ENCODE data around the gene URM1.
A peak's percentile ranks its signal among the peaks of the same experiment; 100 is the strongest.
"Not testable (repeated sequence)": the region's sequence is repeated elsewhere in the genome, so short reads cannot be mapped to it uniquely, and the experiment has no call there.

The URM1 gene

DNA sequence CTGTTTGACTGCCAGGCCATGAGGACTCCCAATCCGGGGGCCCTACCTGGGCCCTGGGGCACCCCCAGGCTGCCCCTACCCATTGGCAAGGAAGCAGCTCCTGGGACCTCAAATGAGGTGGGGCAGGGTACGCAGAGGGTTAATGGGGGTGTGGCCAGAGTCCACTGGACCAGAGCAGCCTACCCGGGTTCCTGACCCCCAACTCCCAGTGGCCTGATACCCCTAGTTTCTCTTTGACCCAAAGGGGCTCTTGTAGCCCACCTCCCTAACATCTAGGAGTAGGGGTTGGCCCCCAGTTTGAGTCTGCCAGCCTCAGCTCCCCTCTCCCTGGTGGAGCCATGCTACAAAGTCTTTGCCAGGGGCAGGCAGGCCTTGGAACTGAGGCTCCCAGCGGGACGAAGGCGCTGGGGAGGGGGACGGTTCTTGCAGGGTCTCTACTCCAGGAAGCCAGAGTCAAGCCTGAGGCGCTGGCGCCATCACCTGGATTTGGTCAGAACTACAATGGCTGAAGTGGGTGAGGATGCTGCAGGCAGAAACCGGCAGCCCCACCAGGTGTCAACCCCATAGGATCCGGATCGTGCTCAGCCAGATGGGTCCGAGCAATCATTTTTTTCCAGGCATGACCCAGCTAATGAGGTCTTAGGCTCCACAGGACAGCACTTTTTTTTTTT lies 41.1 kb downstream of the URM1 start:
- peak; percentile 41 to 50 for DNase-seq

DNA sequence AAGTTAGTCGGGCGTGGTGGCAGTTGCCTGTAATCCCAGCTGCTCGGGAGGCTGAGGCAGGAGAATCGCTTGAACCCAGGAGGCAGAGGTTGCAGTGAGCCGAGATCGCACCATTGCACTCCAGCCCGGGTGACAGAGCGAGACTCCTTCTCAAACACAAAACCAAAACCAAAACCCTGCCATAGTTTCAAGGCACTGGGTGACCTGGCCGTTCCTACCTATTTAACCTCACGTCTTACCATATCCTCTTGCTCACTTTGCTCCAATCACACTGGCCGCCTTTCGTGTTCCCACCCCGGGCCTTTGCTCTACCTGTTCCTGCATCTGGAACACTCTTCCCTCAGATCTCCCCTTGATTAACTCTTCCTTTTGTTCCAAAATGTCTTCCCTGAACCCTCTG lies 42.6 kb downstream of the URM1 start:
- not testable (repeated sequence) for DNase-seq

DNA sequence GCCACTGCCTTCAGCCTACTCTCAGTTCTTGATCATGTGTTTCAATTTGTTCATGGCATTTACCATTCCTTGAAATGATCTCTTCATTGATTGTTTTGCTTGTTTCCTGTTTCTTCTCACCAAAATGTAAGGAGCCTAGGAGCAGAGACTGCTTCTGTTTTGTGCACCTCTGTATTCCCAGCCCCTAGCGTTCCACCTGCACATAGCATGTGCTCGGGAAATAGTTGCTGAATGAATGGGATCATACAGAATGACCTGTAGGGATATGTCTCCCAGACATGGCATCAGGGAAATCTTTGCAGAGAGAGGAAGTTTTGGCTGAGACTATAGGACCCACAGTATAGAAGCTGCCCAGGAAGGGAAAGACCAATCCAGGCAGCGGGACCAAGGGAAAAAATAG lies 43.3 kb downstream of the URM1 start:
- DNase-seq, result no peak

DNA sequence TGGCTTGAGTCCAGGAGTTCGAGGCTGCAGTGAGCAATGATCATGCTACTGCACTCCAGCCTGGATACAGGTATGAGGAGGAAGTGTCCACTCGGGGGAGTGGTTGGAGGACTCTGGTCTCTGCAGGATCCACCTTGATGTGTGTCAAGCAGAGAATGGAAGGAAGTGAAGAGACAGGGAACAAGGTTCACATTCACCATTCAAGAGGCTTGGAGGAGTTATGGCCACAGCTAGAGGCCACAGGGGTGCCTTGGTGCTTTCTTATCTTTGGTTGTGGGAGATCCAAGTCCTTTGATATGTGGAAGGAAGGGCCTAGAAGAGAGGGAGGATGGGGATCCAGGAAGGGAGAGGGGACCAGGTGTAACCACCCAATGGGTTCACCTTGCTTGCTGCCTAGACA lies 44.1 kb downstream of the URM1 start:
- DNase-seq, result no peak

DNA sequence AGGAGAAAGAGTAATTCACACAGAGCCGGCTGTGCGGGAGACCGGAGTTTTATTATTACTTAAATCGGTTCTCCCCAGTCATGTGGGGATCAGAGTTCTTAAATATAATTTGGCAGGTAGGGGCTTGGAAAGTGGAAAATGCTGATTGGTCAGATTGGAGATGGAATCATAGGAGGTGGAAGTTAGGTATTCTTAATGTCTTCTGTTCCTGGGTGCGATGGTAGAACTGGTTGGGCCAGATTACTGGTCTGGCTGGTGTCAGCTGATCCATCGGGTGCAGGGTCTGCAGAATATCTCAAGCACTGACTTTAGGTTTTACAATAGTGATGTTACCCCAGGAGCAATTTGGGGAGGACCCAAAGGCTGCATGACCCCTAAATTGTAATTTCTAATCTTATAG lies 44.8 kb downstream of the URM1 start:
- no peak for DNase-seq

DNA sequence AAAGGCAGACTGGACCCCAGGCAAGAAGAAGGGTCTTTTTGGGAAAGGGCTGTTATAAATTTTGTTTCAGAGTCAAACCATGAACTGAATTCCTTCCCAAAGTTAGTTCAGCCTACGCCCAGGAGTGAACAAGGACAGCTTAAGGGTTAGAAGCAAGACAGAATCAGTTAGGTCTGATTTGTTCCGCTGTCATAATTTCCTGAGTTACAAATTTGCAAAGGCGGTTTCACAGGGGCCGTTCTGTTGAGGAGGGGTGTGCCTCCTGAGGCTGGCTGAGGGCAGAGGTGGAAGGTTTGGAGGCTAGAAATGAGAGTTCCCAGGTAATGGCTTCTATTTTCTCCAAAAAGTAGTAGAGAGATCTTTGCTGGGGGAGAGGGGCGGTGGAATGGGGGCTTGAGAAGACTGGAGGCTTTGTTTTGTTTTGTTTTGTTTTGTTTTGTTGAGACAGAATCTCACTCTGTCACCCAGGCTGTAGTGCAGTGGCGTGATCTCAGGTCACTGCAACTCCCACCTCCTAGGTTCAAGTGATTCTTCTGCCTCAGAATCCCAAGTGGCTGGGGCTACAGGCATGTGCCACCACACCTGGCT lies 45.4 kb downstream of the URM1 start:
- no peak for DNase-seq

DNA sequence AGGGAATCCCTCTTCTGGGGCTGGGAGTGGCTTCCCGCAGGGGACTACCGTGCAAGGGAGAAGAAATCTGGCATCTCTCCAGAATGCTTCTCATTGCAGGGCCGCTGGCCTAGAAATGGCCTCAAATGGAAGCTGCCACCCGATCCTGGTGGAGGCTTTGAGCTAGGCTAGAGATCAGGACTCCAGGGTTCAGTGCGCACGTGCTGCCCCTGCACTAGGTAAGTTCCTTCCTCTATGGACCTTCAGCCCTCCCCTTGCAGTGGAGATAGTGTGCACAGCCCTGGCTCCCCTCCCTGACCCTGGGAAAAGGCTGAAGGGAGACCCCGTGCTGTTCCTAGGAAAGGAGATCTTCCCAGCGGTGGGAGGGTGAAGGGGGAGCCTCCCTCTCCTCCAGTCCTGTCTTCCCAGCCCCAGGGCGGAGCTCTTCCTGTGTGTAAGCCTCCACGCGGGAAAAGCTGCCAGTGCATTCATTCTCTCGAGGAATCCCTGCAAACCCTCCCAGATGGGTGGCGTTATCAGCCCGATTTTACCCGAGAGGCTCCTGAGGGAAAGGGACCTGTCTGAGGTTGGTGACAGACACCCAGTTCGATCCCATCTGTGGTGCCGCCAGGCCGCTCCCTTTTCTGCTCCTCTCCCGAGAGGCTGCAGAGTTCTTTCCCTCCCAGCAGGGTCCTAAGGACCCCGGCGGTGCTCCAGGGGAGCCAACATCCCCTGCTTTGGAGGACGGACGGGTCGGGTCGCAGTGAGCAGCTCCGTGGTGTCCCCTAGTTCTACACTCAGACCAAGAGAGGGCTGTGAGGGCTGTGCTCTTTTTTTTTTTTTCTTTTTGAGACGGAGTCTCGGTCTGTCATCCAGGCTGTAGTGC lies 48.1 kb downstream of the URM1 start:
- no peak for DNase-seq

DNA sequence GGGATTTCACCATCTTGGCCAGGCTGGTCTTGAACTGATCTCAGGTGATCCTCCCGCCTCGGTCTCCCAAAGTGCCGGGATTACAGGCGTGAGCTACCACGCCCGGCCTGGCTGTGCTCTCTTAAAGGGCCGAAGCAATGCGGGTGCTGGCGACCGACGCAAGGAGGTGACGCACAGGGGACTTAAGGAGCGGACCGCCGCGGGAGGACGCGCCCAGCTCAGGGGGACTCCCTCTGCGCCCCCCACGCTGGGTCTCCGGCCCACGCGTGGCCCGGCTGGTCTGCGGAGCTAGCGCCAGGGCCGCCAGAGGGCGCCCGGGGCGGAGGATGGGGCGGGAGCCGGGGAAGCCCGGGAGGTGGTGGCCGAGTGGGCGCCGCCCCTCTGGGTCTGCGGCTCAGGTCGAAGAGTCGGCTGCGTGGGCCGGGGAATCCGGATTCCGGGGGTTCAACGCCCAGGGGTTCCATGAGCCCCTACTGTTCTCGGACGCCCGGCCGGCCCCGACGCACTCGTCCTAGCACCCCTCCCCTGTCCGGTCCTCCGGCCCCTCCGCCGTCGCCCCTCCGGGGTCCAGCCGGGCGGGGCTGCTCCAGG lies 49.0 kb downstream of the URM1 start:
- DNase-seq, result peak; percentile 71 to 74

DNA sequence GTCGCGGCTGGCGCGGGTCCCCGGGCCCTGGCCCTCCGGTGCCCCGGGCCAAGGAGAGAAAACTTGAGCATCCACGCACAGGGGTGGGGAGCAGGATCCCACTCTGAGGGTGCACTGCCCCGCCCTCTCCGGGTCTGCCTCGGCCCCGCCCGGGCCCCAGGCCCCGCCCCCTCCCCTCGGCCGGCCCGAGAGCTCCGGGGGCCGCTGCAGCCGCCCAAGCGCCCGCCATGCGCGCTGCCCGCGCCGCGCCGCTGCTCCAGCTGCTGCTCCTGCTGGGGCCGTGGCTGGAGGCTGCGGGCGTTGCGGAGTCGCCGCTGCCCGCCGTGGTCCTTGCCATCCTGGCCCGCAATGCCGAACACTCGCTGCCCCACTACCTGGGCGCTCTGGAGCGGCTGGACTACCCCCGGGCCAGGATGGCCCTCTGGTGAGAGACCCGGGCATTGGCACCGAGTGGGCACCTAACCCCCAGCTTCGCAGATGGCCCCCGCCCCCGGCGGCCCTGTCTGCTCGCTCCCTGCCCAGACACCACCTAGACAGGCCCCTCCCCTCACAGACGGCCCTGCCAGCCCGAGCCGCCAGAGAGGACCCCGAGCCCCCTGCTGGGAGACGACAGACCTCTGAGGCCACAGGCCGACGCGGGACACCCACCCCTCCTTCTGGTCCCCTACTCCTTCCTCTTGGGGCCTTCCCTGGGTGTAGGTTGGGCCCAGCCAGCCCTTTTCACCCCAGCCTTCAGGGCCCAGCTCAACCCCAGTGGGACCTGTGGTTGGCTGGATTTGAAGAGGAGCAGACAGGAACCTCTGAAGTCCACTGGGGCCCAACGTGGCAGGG lies 49.7 kb downstream of the URM1 start, which contains the start of gene CERCAM:
TSS of gene CERCAM (plus strand) at position 207 of the 831 bp plus-strand sequence. CDS start at position 228, 21 bp downstream.
- DNase-seq, result peak; percentile 47 to 52

DNA sequence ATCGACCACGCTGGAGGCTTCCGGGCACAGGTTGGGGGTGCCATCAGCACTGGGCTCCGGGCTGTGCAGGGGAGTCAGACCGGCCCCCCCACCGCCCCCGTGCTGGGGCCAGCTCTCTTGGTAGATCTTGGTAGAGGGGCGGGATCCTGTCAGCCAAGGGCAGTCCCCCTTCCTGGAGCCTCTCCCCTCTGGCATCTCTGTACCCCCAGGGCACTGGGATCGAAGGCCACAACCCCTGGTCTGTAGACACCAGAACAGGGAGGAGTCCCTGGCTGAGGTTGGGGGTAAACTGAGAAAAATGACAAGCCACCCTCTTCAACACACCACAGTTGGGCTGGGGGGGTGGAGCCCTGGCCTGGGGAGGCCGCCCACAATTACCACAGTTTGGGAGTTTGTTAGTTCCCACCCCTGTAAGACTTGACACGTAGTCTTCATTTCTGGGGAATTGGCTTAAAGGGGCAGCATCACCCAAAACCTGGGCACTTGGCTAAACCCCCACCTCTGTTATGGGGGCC lies 50.4 kb downstream of the URM1 start:
- DNase-seq, result no peak

DNA sequence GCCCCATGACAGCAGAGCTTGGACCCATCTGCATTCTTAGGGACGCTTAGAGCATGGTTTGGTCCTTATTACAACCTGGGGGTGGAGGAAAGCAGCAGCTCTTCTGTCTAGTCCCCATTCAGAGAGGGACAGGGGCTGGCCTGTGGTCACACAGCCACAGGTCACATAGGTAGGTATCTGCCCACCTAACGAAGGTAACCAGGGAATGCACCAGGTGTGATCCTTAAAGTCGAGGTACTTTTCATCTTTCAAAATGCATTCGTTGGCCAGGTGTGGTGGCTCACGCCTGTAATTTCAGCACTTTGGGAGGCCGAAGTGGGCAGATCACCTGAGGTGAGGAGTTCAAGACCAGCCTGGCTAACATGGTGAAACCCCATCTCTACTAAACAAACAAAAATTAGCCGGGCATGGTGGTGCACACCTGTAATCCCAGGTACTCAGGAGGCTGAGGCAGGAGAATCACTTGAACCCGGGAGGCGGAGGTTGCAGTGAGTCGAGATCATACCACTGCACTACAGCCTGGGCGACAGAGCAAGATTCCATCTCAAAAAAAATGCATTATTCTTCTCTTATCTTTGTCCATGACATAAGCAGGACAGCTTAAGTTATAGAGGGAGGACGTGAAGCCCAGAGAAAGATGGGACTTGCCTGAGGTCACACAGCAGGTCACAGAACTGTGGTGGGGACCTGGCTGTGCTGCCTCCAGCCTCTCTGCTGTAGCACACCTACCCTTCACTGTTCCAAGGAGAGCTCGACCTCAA lies 51.0 kb downstream of the URM1 start:
- not testable (repeated sequence) for DNase-seq

DNA sequence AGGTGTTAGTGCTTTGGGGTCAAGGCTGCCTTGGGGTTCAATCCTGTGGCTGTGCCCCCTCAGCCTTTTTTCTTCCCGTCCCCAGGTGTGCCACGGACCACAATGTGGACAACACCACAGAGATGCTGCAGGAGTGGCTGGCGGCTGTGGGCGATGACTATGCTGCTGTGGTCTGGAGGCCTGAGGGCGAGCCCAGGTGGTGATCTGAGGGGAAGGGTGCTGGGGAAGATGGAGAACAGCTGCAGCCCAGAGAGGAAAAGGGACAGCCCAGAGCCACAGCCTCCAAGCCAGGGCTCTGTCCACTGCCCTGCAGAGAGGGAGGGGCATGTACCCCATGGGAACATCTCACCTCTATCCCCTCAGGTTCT lies 51.6 kb downstream of the URM1 start:
- DNase-seq, result no peak

DNA sequence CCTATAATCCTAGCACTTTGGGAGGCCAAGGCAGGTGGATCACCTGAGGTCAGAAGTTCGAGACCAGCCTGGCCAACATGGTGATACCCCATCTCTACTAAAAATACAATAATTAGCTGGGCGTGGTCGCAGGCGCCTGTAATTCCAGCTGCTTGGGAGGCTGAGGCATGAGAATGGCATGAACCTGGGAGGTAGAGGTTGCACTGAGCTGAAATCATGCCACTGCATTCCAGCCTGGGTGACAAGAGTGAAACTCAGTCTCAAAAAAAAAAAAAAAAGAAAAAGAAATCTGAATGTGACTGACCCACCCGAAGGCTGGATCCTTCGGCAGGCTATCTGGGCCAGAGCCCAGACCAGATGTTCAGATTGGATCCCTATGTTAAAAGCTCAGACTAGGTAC lies 52.2 kb downstream of the URM1 start:
- DNase-seq, result not testable (repeated sequence)

DNA sequence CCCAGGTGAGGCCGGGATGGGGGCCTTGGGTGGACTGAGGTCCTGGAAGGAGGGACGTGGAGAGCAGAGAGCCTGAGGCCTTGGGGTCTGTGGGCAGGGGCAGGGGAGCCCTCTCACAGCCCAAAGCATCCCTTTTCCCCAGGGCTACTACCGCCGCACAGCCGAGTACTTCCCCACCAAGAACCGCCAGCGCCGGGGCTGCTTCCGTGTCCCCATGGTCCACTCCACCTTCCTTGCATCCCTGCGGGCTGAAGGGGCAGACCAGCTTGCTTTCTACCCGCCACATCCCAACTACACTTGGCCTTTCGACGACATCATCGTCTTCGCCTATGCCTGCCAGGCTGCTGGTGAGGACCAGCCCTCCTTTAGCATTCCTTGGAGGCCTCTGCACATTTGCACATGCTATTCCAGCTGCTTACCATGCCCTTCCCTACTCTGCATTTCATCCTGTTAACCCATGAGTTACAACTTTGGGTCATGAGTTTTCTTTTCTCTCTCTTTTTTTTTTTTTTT lies 53.1 kb downstream of the URM1 start:
- DNase-seq, result no peak

DNA sequence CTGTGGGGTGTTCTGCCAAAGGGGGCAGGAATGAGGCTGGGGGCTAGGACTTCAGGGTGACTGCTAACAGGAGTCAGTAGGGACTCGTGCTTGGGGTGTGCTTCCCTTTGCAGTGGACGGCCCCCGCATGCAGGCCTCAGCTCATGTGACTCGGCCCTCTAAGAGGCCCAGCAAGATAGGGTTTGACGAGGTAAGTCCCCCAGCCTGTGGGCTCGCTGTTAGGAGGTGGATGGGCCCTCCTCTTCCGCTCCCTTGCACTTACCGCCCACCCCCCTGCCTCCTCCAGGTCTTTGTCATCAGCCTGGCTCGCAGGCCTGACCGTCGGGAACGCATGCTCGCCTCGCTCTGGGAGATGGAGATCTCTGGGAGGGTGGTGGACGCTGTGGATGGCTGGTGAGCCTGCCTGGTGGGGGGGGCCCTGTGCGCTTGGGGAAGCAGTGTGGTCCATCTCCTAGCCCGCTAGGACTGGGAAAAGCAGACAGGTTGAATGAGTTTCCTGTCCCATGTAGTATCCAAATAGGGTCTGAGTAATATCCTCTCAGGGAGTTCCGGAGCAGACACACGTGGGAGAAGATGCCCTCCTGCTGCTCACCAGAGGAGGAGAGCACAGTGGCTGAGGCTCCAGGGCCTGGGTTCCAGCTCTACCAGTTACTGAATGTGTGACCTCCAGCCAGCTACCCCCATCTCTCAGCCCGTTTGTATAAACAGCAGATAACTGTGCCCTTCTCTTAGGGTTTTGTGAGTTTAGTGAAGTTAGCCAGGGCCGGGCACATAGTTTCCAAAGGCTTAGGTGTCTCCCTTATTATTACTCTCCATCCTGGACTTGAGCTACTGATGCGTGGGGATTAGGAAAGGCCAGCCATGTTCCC lies 57.7 kb downstream of the URM1 start:
- no peak for DNase-seq

DNA sequence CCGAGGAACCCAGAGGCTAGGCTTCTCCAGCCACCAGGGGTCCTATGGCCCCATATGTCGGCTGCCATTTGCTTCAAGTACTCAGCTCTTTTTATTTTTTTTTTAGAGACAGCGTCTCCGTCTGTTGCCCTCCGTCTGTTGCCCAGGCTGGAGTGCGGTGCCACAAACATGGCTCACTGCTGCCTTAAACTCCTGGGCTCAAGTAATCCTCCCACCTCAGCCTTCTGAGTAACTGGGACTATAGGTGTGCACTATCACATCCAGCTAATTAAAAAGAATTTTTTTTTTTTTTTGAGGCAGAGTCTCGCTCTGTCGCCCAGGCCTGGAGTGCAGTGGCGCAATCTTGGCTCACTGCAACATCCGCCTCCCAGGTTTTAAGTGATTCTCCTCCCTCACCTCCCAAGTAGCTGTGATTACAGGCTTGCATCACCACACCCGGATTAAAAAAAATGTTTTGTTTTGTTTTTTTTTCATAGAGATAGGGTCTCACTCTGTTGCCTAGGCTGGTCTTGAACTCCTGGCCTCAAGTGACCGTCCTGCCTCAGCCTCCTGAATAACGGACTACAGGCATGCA lies 58.4 kb downstream of the URM1 start:
- DNase-seq, result no peak

DNA sequence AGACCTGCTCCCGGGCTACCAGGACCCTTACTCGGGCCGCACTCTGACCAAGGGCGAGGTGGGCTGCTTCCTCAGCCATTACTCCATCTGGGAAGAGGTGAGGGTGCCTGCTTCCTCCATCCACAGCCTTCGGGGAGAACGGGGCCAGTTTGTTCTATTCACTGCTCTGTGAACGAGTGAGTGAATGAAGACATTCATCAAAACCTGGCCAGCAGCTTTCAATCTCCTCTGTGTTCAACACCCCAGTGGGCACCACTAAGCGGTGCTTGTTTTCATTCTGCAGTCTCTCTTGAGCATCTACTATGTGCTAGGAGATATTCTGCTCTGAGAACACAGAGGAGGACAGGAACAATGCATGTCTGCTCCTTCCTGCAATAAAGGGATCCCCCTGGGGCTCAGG lies 60.0 kb downstream of the URM1 start:
- DNase-seq, result no peak

DNA sequence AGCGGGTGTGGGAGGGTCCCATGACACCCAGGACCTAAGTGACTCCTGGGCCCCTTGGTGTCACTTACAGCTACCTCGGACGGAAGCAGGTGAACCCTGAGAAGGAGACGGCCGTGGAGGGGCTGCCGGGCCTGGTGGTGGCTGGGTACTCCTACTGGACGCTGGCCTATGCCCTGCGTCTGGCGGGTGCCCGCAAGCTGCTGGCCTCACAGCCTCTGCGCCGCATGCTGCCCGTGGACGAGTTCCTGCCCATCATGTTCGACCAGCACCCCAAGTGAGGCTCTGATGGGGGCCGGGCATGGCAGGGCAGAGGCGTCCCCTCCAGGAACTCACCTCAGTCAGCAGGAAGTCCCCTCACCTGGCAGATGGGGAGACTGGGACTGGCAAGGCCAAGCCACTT lies 63.2 kb downstream of the URM1 start:
- no peak for DNase-seq

DNA sequence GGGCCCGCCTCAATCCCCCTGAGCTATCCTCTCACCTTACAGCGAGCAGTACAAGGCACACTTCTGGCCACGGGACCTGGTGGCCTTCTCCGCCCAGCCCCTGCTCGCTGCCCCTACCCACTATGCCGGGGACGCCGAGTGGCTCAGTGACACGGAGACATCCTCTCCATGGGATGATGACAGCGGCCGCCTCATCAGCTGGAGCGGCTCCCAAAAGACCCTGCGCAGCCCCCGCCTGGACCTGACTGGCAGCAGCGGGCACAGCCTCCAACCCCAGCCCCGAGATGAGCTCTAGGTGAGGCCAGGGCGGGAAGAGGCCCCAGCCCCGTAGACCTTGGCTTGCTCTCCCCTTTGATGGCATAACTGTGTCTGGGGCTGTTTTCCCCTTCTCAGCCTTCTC lies 64.4 kb downstream of the URM1 start:
- no peak for DNase-seq

Data from CD4-positive, alpha-beta T cell treated with Interleukin-1 beta for 1 hour (primary cell).